Breast epithelium (tissue), 3 donors: ENCODE data around the gene PFAS.

ENCODE experiments used
- CTCF ChIP-seq, 3 donors: fragments of 450-650 bp; IDR thresholded peaks; one replicate each; pipeline ENCODE4 v1.5.1; 2016 to 2017; ENCODE audit warnings: antibody characterized with exemption in 3 of 3, mild to moderate bottlenecking in 3 of 3, moderate library complexity in 3 of 3
- POLR2A ChIP-seq: fragments of 450-650 bp; IDR thresholded peaks from one replicate; pipeline ENCODE4 v1.6.1; 2016; ENCODE audit warnings: antibody characterized with exemption, mild to moderate bottlenecking, moderate library complexity

- TF ChIP-seq CTCF (IDR thresholded peaks at IDR 0.05) (no peak), POLR2A (no peak)
Measured at GRCh38 chr17:8266648-8267479, 17.8 kb downstream of the PFAS start.
